Activated CD4-positive, alpha-beta T cell treated with anti-CD3 and anti-CD28 coated beads, Interleukin-2, amount 10 ng/mL, durations not matched to agents 7 days and 5 days (primary cell): ENCODE data around the gene ELK1. TPM values are rescaled to one million over a fixed set of nuclear protein-coding genes. Genes with fewer than 3 reads are reported as not detected.
"Not testable (repeated sequence)": the region's sequence is repeated elsewhere in the genome, so short reads cannot be mapped to it uniquely, and the experiment has no call there.

ENCODE experiments used
- CTCF ChIA-PET: fragments of 350-600 bp; sonication (Branson Sonifier 250); formaldehyde crosslinking; loops from one replicate; lab custom pipeline; 2021; ENCODE audit warnings: antibody characterized with exemption; lab: Charles Lee
- POLR2A ChIA-PET: fragments of 350-600 bp; sonication (Branson Sonifier 250); formaldehyde crosslinking; loops from one replicate; lab custom pipeline; 2021; ENCODE audit warnings: antibody characterized with exemption; lab: Charles Lee
- DNase-seq: peaks from one replicate; pipeline ENCODE4 v3.0.0-alpha.2; 2020
- H3K27ac Mint-ChIP-seq: one replicate; pipeline ENCODE4 v1.8.0; 2021; ENCODE audit warnings: mild to moderate bottlenecking, moderate library complexity, mixed read lengths
- H3K27me3 Mint-ChIP-seq: one replicate; pipeline ENCODE4 v1.8.0; 2021; ENCODE audit warnings: mixed read lengths
- H3K36me3 Mint-ChIP-seq: one replicate; pipeline ENCODE4 v1.8.0; 2021; ENCODE audit warnings: low read depth, mixed read lengths
- H3K4me1 Mint-ChIP-seq: one replicate; pipeline ENCODE4 v1.8.0; 2021; ENCODE audit warnings: mixed read lengths
- H3K4me3 Mint-ChIP-seq: one replicate; pipeline ENCODE4 v1.8.0; 2021; ENCODE audit warnings: mild to moderate bottlenecking, moderate library complexity, mixed read lengths
- H3K9me3 Mint-ChIP-seq: one replicate; pipeline ENCODE4 v1.8.0; 2021; ENCODE audit warnings: mixed read lengths
- total RNA-seq, 2 experiments: library from RNA; stranded (reverse); gene quantifications; one replicate each; pipeline ENCODE4 v1.2.3, GENCODE V29; 2021

ELK1 gene
- total RNA-seq, 2 experiments from 2014 or later, result 56.4 to 61.1 TPM

- Mint-ChIP-seq H3K4me1 (peaks cover 20% of the 10 kb centered on the region), H3K27me3 (peaks cover 35% of the 10 kb centered on the region), H3K4me3 (peak within 1 kb of the TSS; percentile 59), H3K9me3 (no peaks in the 10 kb centered on the region), H3K36me3 (no peaks in the 10 kb centered on the region), H3K27ac (no peak within 1 kb of the TSS)
- CTCF ChIA-PET, result no interaction called here
- POLR2A ChIA-PET, result no interaction called here
- peak; percentile 75 for DNase-seq
Observed at GRCh38 chrX:47619486-47620302, 30.7 kb downstream of the ELK1 start, which contains the start of gene SYN1. SYN1 (minus strand) TSS chrX:47619857; CDS start chrX:47619728, 129 bp downstream.

GRCh38 chrX:47618923-47619485 is 31.4 kb downstream of the ELK1 start:
- peaks cover 35% of the 10 kb centered on the region for H3K27me3 Mint-ChIP-seq
- no peaks in the 10 kb centered on the region for H3K36me3 Mint-ChIP-seq
- peak overlapping the region; percentile 59 for H3K4me3 Mint-ChIP-seq
- CTCF ChIA-PET, result no interaction called here
- peaks cover 17% of the 10 kb centered on the region for H3K4me1 Mint-ChIP-seq
- DNase-seq, result no peak
- POLR2A ChIA-PET, result no interaction called here
- H3K9me3 Mint-ChIP-seq, result no peaks in the 10 kb centered on the region
- H3K27ac Mint-ChIP-seq, result no peak overlapping the region

DNA sequence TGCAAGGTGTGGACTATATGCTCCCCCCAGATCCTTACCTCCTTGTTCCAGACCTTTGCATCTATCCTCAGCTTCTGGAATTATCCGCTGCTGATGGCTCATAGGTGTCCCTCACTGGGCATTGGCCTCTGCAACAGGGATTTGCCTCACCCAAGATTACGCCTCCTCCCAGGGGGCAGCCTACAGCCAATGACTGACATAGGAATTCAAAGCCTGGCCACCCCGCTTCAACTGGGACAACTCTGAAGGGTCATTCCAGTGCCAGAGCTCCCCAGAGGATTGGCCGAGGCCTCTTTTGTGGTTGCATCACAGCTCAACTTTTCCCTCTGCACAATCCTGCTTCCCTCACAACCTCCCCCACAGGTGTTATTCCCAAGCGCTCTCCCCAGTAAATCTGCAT is 35.7 kb downstream of the ELK1 start:
- POLR2A ChIA-PET, result no interaction called here
- no peaks in the 10 kb centered on the region for H3K9me3 Mint-ChIP-seq
- peaks cover 25% of the 10 kb centered on the region for H3K27me3 Mint-ChIP-seq
- no peaks in the 10 kb centered on the region for H3K36me3 Mint-ChIP-seq
- H3K27ac Mint-ChIP-seq, result no peak overlapping the region
- no peak for DNase-seq
- H3K4me3 Mint-ChIP-seq, result no peak overlapping the region
- CTCF ChIA-PET, result interaction anchor here (1.6 kb wide), 1 partner anchor 9 kb away, joined by 4 read pairs; no protein-coding TSS in a partner anchor
- peaks cover 6% of the 10 kb centered on the region for H3K4me1 Mint-ChIP-seq

- Mint-ChIP-seq H3K27ac (no peak overlapping the region), H3K4me3 (no peak overlapping the region), H3K36me3 (no peaks in the 10 kb centered on the region), H3K4me1 (peaks cover 4% of the 10 kb centered on the region), H3K27me3 (peaks cover 16% of the 10 kb centered on the region), H3K9me3 (no peaks in the 10 kb centered on the region)
- POLR2A ChIA-PET, result no interaction called here
- CTCF ChIA-PET, result interaction anchor here (1.9 kb wide), 1 partner anchor 16 kb away, joined by 4 read pairs; no protein-coding TSS in a partner anchor
- DNase-seq, result no peak
Observed at GRCh38 chrX:47613082-47613481, 37.3 kb downstream of the ELK1 start.

- no peaks in the 10 kb centered on the region for H3K36me3 Mint-ChIP-seq
- ChIA-PET POLR2A (no interaction called here), CTCF (interaction anchor here (0.6 to 1.9 kb wide), 3 partner anchors 16 to 854 kb away, joined by 3 to 4 read pairs (median 4); no protein-coding TSS in a partner anchor)
- peaks cover 6% of the 10 kb centered on the region for H3K4me1 Mint-ChIP-seq
- peaks cover 9% of the 10 kb centered on the region for H3K27me3 Mint-ChIP-seq
- H3K27ac Mint-ChIP-seq, result no peak overlapping the region
- no peak for DNase-seq
- H3K9me3 Mint-ChIP-seq, result no peaks in the 10 kb centered on the region
- no peak overlapping the region for H3K4me3 Mint-ChIP-seq
Observed at GRCh38 chrX:47612418-47612817, 37.9 kb downstream of the ELK1 start.

- DNase-seq, result no peak
- ChIA-PET CTCF (interaction anchor here (0.6 to 1.9 kb wide), 3 partner anchors 15 to 854 kb away, joined by 3 to 4 read pairs (median 4); no protein-coding TSS in a partner anchor), POLR2A (no interaction called here)
- Mint-ChIP-seq H3K4me1 (peaks cover 6% of the 10 kb centered on the region), H3K27me3 (peaks cover 6% of the 10 kb centered on the region), H3K36me3 (no peaks in the 10 kb centered on the region), H3K4me3 (no peak overlapping the region), H3K9me3 (no peaks in the 10 kb centered on the region), H3K27ac (no peak overlapping the region)
Observed at GRCh38 chrX:47611926-47612325, 38.4 kb downstream of the ELK1 start.

DNA sequence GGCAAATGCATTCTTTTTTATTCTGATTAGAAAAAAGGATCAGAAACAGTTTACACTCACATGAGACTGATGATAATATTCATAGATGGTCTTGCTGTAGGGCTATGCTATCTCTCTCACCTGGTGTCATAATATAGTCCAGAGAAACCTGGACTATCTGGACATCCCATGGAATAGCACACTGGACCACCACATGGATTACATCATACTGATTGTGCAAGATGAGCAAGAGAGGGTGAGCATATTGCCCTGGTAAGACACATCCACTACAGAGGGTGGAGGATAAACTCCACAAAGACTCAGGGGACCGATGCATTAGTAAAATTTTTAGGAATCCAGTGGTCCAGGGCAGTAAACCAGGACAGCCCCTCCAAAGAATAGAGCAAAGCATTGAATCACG is 38.9 kb downstream of the ELK1 start:
- peaks cover 2% of the 10 kb centered on the region for H3K27me3 Mint-ChIP-seq
- CTCF ChIA-PET, result interaction anchor here (1.5 kb wide), 1 partner anchor 15 kb away, joined by 4 read pairs; no protein-coding TSS in a partner anchor
- no peak overlapping the region for H3K4me3 Mint-ChIP-seq
- DNase-seq, result no peak
- H3K27ac Mint-ChIP-seq, result no peak overlapping the region
- peaks cover 6% of the 10 kb centered on the region for H3K4me1 Mint-ChIP-seq
- no peaks in the 10 kb centered on the region for H3K9me3 Mint-ChIP-seq
- POLR2A ChIA-PET, result no interaction called here
- H3K36me3 Mint-ChIP-seq, result no peaks in the 10 kb centered on the region

- ChIA-PET POLR2A (no interaction called here), CTCF (interaction anchor here (0.7 kb wide), 1 partner anchor 30 kb away, joined by 3 read pairs; no protein-coding TSS in a partner anchor)
- no peak for DNase-seq
- H3K27ac Mint-ChIP-seq, result no peak overlapping the region
- H3K4me3 Mint-ChIP-seq, result no peak overlapping the region
- H3K9me3 Mint-ChIP-seq, result no peaks in the 10 kb centered on the region
- no peaks in the 10 kb centered on the region for H3K27me3 Mint-ChIP-seq
- peaks cover 6% of the 10 kb centered on the region for H3K4me1 Mint-ChIP-seq
- H3K36me3 Mint-ChIP-seq, result no peaks in the 10 kb centered on the region
Observed at GRCh38 chrX:47610511-47610910, 39.9 kb downstream of the ELK1 start.

- DNase-seq, result no peak
- ChIA-PET CTCF (no interaction called here), POLR2A (no interaction called here)
- H3K4me1 Mint-ChIP-seq, result peaks cover 6% of the 10 kb centered on the region
- H3K27ac Mint-ChIP-seq, result no peak overlapping the region
- H3K27me3 Mint-ChIP-seq, result no peaks in the 10 kb centered on the region
- H3K9me3 Mint-ChIP-seq, result no peaks in the 10 kb centered on the region
- no peaks in the 10 kb centered on the region for H3K36me3 Mint-ChIP-seq
- H3K4me3 Mint-ChIP-seq, result no peak overlapping the region
Observed at GRCh38 chrX:47608130-47608810, 42.1 kb downstream of the ELK1 start.

GRCh38 chrX:47607091-47607490 is 43.3 kb downstream of the ELK1 start:
- Mint-ChIP-seq H3K36me3 (no peaks in the 10 kb centered on the region), H3K4me1 (peaks cover 6% of the 10 kb centered on the region), H3K9me3 (no peaks in the 10 kb centered on the region), H3K27me3 (no peaks in the 10 kb centered on the region), H3K27ac (no peak overlapping the region), H3K4me3 (no peak overlapping the region)
- no peak for DNase-seq
- POLR2A ChIA-PET, result no interaction called here
- CTCF ChIA-PET, result no interaction called here

- no peaks in the 10 kb centered on the region for H3K9me3 Mint-ChIP-seq
- ChIA-PET CTCF (no interaction called here), POLR2A (no interaction called here)
- H3K27ac Mint-ChIP-seq, result no peak overlapping the region
- H3K27me3 Mint-ChIP-seq, result peaks cover 4% of the 10 kb centered on the region
- H3K36me3 Mint-ChIP-seq, result no peaks in the 10 kb centered on the region
- H3K4me3 Mint-ChIP-seq, result no peak overlapping the region
- peaks cover 6% of the 10 kb centered on the region for H3K4me1 Mint-ChIP-seq
- DNase-seq, result no peak
Observed at GRCh38 chrX:47605024-47605423, 45.3 kb downstream of the ELK1 start.

DNA sequence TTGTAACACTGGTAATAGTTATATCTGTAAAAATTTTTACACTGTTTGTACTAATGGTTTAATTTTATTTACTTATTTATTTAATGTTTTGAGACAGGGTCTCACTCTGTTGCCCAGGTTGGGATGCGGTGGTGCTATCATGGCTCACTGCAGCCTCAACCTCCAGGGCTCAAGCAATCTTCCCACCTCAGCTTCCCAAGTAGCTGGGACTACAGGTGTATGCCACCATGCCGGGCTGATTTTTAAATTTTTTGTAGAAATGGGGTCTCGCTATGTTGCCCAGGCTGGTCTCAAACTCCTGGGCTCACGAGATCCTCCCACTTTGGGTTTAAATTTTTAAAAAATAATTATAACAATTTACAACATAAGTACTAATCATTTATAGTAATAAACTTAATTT is 47.2 kb downstream of the ELK1 start:
- H3K9me3 Mint-ChIP-seq, H3K27me3 Mint-ChIP-seq, H3K4me3 Mint-ChIP-seq, POLR2A ChIA-PET, H3K27ac Mint-ChIP-seq, H3K36me3 Mint-ChIP-seq, H3K4me1 Mint-ChIP-seq, CTCF ChIA-PET, DNase-seq: not testable (repeated sequence)

GRCh38 chrX:47597222-47597621 is 53.1 kb downstream of the ELK1 start:
- H3K9me3 Mint-ChIP-seq, result peaks cover 18% of the 10 kb centered on the region
- POLR2A ChIA-PET, result no interaction called here
- H3K4me1 Mint-ChIP-seq, result peaks cover 13% of the 10 kb centered on the region
- CTCF ChIA-PET, result no interaction called here
- H3K4me3 Mint-ChIP-seq, result no peak overlapping the region
- H3K27ac Mint-ChIP-seq, result no peak overlapping the region
- peaks cover 16% of the 10 kb centered on the region for H3K36me3 Mint-ChIP-seq
- H3K27me3 Mint-ChIP-seq, result peaks cover 7% of the 10 kb centered on the region
- no peak for DNase-seq
